IMR-90 (cell line): ENCODE measurements around the gene DTX1. TPM values are rescaled to one million over a fixed set of nuclear protein-coding genes. Genes with fewer than 3 reads are reported as not detected.

Experiments used
- ATAC-seq: fragments of 200-7000 bp; cut with Tn5 transposase; 2 replicates; pipeline ENCODE4 v1.9.1; 2020; ENCODE audit warnings: low read depth, mild to moderate bottlenecking, moderate library complexity
- BruUV-seq: library from RNA; stranded (reverse); fragments of 400-500 nt; replicated peaks from 2 replicates; lab custom pipeline; 2021; lab: Mats Ljungman, UMichigan
- CTCF ChIA-PET: fragments of 300-600 bp; formaldehyde crosslinking; extraction: SDS; loops from one replicate; lab custom pipeline; 2021; ENCODE audit warnings: antibody characterized with exemption; lab: Yijun Ruan, JAX
- POLR2A ChIA-PET: fragments of 300-600 bp; sonication (Branson Sonifier 250); formaldehyde crosslinking; loops from one replicate; lab custom pipeline; 2022; ENCODE audit warnings: antibody characterized with exemption; ENCODE audit not compliant: unreplicated experiment; lab: Charles Lee
- DNase-seq: peaks from one replicate; pipeline ENCODE4 v3.0.0; 2013
- H2AFZ ChIP-seq: replicated peaks from 2 replicates; pipeline ENCODE3; 2013; ENCODE audit warnings: low read length, mild to moderate bottlenecking; ENCODE audit not compliant: poor library complexity
- H2AK5ac ChIP-seq: 2 replicates; pipeline ENCODE4 v1.6.1; 2013; ENCODE audit warnings: low read depth, low read length, inconsistent platforms
- H2AK9ac ChIP-seq: replicated peaks from 2 replicates; pipeline ENCODE3; 2013; ENCODE audit warnings: mild to moderate bottlenecking, low read depth, low read length, moderate library complexity; ENCODE audit not compliant: poor library complexity
- H2BK120ac ChIP-seq: 2 replicates; pipeline ENCODE4 v1.6.1; 2013; ENCODE audit warnings: low read depth, low read length, inconsistent platforms
- H2BK15ac ChIP-seq: 3 replicates; pipeline ENCODE4 v1.6.1; 2013; ENCODE audit warnings: low read depth, low read length, inconsistent platforms
- H2BK20ac ChIP-seq: 2 replicates; pipeline ENCODE4 v1.6.1; 2013; ENCODE audit warnings: low read depth, mild to moderate bottlenecking, inconsistent platforms, low read length, moderate library complexity
- H2BK5ac ChIP-seq: 2 replicates; pipeline ENCODE4 v1.6.1; 2013; ENCODE audit warnings: mild to moderate bottlenecking, low read depth, low read length, inconsistent platforms; ENCODE audit not compliant: poor library complexity, severe bottlenecking
- H3K14ac ChIP-seq: replicated peaks from 2 replicates; pipeline ENCODE4 v1.6.1; 2013; ENCODE audit warnings: low read depth, low read length, inconsistent platforms
- H3K18ac ChIP-seq: 2 replicates; pipeline ENCODE4 v1.6.1; 2013; ENCODE audit warnings: low read depth, low read length, control low read depth
- H3K23ac ChIP-seq: 2 replicates; pipeline ENCODE4 v1.6.1; 2013; ENCODE audit warnings: low read depth, low read length, inconsistent platforms
- H3K27ac ChIP-seq: 2 replicates; pipeline ENCODE4 v1.5.1; 2013; ENCODE audit warnings: mild to moderate bottlenecking, control low read depth, low read length; ENCODE audit not compliant: insufficient read depth
- H3K27me3 ChIP-seq: 2 replicates; pipeline ENCODE4 v1.6.1; 2013; ENCODE audit warnings: low read length; ENCODE audit not compliant: control insufficient read depth, insufficient read depth
- H3K36me3 ChIP-seq: 2 replicates; pipeline ENCODE4 v1.6.1; 2013; ENCODE audit warnings: low read length, mixed read lengths; ENCODE audit not compliant: control insufficient read depth, insufficient read depth
- H3K4ac ChIP-seq: 2 replicates; pipeline ENCODE4 v1.6.1; 2013; ENCODE audit warnings: low read depth, low read length, inconsistent platforms
- H3K4me1 ChIP-seq: 2 replicates; pipeline ENCODE4 v1.6.1; 2013; ENCODE audit warnings: low read length, mixed read lengths; ENCODE audit not compliant: control insufficient read depth, insufficient read depth
- H3K4me2 ChIP-seq: 2 replicates; pipeline ENCODE4 v1.6.1; 2013; ENCODE audit warnings: low read depth, mild to moderate bottlenecking, control low read depth, low read length, moderate library complexity
- H3K4me3 ChIP-seq: 2 replicates; pipeline ENCODE4 v1.5.1; 2013; ENCODE audit warnings: low read depth, mild to moderate bottlenecking, control low read depth, low read length, moderate library complexity; ENCODE audit not compliant: insufficient read depth
- H3K56ac ChIP-seq: 2 replicates; pipeline ENCODE4 v1.6.1; 2013; ENCODE audit warnings: low read length, inconsistent platforms; ENCODE audit not compliant: insufficient read depth; ENCODE audit errors: extremely low read depth
- H3K79me1 ChIP-seq, 2 experiments: 2 replicates each; pipeline ENCODE4 v1.6.1; 2013; ENCODE audit warnings: low read length in 2 of 2, inconsistent platforms in 1 of 2, low read depth in 1 of 2
- H3K9ac ChIP-seq: 2 replicates; pipeline ENCODE4 v1.6.1; 2013; ENCODE audit warnings: low read depth, low read length, control low read depth
- H3K9me1 ChIP-seq: 2 replicates; pipeline ENCODE4 v1.6.1; 2013; ENCODE audit warnings: low read length, inconsistent platforms; ENCODE audit not compliant: insufficient read depth
- H3K9me3 ChIP-seq: 2 replicates; pipeline ENCODE4 v1.6.1; 2013; ENCODE audit warnings: low read length; ENCODE audit not compliant: control insufficient read depth, insufficient read depth
- H4K20me1 ChIP-seq: 2 replicates; pipeline ENCODE4 v1.6.1; 2013; ENCODE audit warnings: low read length, inconsistent platforms; ENCODE audit not compliant: insufficient read depth
- H4K5ac ChIP-seq: 2 replicates; pipeline ENCODE4 v1.6.1; 2013; ENCODE audit warnings: mild to moderate bottlenecking, low read depth, low read length, control low read depth
- H4K8ac ChIP-seq, 2 experiments: 2 replicates each; pipeline ENCODE4 v1.6.1; 2013; ENCODE audit warnings: low read depth in 2 of 2, low read length in 2 of 2, control low read depth in 1 of 2, inconsistent platforms in 1 of 2
- H4K91ac ChIP-seq: 2 replicates; pipeline ENCODE4 v1.6.1; 2013; ENCODE audit warnings: low read depth, low read length, inconsistent platforms; ENCODE audit not compliant: insufficient read depth
- MAZ ChIP-seq: IDR thresholded peaks from 2 replicates; pipeline ENCODE4 v1.6.1; 2012; ENCODE audit warnings: low read depth, mild to moderate bottlenecking, low read length, improper control_type of control experiment, moderate library complexity, borderline replicate concordance
- POLR2A ChIP-seq: IDR thresholded peaks from 2 replicates; pipeline ENCODE4 v1.6.1; 2012; ENCODE audit warnings: mild to moderate bottlenecking, low read depth, low read length
- RAD21 ChIP-seq: IDR thresholded peaks from 2 replicates; pipeline ENCODE4 v1.6.1; 2012; ENCODE audit warnings: low read length, improper control_type of control experiment
- WGBS, 2 experiments: methylation state at CpG; one replicate each; pipeline versions ENCODE4 v1.1.5 to v1.1.7; 2013; ENCODE audit warnings: missing lambda C conversion rate in 2 of 2; ENCODE audit not compliant: insufficient read length in 1 of 2; ENCODE audit errors: extremely low coverage in 2 of 2; 5-methylcytosine and 5-hydroxymethylcytosine counted together
- dilution Hi-C: fragments of 300-500 bp; cut with HindIII; formaldehyde crosslinking; loops from one replicate; pipeline ENCODE4 v1.14.3; 2018; ENCODE audit warnings: low sequenced_read_pairs; ENCODE audit not compliant: unreplicated experiment
- in situ Hi-C: fragments of 300-500 bp; cut with MboI; formaldehyde crosslinking; loops from 3 replicates; pipeline ENCODE4 v1.14.3; 2019; ENCODE audit warnings: low sequenced_read_pairs, inconsistent platforms, mixed read lengths
- intact Hi-C: fragments of 100-400 bp; cut with micrococcal nuclease; formaldehyde crosslinking; loops from 2 replicates; pipeline ENCODE4 v1.10.0; 2022
- polyA plus RNA-seq, 3 experiments: library from polyadenylated mRNA; depleted of rRNA; stranded (reverse); fragments of >200 nt; gene quantifications; 2 replicates each; pipeline ENCODE4 v1.2.3, GENCODE V29; 2012; ENCODE audit warnings: low replicate concordance in 1 of 3
- total RNA-seq: library from RNA; depleted of rRNA; stranded (reverse); fragments of >200 nt; gene quantifications from 2 replicates; pipeline ENCODE4 v1.2.3, GENCODE V29; 2012

Gene DTX1
- total and polyA plus RNA-seq, 2 of the 4 experiments (the other 2 are of a cell fraction) = not detected

DNA sequence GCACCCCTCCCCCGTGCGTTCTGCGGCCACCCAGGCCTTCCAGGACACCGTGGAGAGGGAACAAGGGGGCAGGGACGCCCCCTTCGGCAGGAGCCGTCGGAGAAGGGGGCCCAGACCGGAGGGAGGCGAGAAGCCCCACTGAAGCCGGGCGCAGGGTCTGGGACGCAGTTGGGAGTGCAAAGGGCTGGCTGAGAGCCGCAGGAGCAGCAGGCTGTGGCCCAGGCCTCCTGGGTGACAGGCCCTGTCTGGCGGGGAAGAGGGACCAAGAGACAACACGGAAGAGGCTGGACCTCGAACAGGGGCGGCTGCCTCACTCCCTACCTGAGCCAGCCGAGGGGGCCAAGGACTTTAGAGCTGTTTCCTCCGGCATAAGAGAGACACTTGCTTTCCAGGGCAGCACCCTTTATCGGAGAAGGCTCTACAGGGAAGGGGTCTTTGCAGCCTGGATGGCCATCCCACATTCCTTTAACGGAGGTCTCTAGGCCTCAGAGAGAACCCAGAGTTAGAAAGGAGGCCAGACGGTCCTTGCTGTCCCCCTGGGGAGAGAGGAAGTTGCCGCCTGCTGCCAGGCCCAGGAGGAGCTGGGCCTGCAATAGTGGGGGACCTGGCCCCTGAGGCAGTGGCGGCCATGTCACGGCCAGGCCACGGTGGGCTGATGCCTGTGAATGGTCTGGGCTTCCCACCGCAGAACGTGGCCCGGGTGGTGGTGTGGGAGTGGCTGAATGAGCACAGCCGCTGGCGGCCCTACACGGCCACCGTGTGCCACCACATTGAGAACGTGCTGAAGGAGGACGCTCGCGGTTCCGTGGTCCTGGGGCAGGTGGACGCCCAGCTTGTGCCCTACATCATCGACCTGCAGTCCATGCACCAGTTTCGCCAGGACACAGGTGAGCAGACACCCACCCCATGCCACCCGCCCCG is 1.3 kb downstream of the DTX1 start:
- intact Hi-C loops (no loop called here), dilution Hi-C loops (no loop called here), in situ Hi-C loops (no loop called here)
- no peaks in the 10 kb centered on the region for H3K36me3 ChIP-seq
- 22% methylated on average over 11 of the region's 44 CpGs; no CpG with 5 or more reads in 1 of the 2 experiments for WGBS, 2 experiments
- no peaks in the 10 kb centered on the region for H3K79me1 ChIP-seq
- H3K18ac ChIP-seq = no peak overlapping the region
- CTCF ChIA-PET = interaction anchor here (0.9 kb wide), 1 partner anchor 95 kb away, joined by 3 read pairs; no protein-coding TSS in a partner anchor
- H3K23ac ChIP-seq = no peak overlapping the region
- no peak overlapping the region for H2BK120ac ChIP-seq
- no peak overlapping the region for H3K4me3 ChIP-seq
- H2AK5ac ChIP-seq = no peak overlapping the region
- H2AFZ ChIP-seq = no peak overlapping the region
- H2BK15ac ChIP-seq = no peak overlapping the region
- no peak overlapping the region for H2BK20ac ChIP-seq
- no peak overlapping the region for H2BK5ac ChIP-seq
- H3K56ac ChIP-seq = no peak overlapping the region
- no peak overlapping the region for H3K14ac ChIP-seq
- no peak overlapping the region for H4K5ac ChIP-seq
- TF ChIP-seq RAD21 = no peak
- no peak for TF ChIP-seq POLR2A
- TF ChIP-seq MAZ = no peak
- no peak overlapping the region for H3K4ac ChIP-seq
- H3K9ac ChIP-seq = no peak overlapping the region
- H3K27ac ChIP-seq = no peak overlapping the region
- H3K4me1 ChIP-seq = no peaks in the 10 kb centered on the region
- no peak overlapping the region for H3K4me2 ChIP-seq
- peaks cover 43% of the 10 kb centered on the region for H3K27me3 ChIP-seq
- DNase-seq = no peak
- H2AK9ac ChIP-seq = no peak overlapping the region
- H4K8ac ChIP-seq = no peak overlapping the region
- POLR2A ChIA-PET = no interaction called here
- no peaks in the 10 kb centered on the region for H4K20me1 ChIP-seq
- ATAC-seq = no peak
- H3K9me1 ChIP-seq = 0 out of 2 replicates have a peak, but pooled peaks cover 2% of the 10 kb centered on the region
- no peak overlapping the region for H4K91ac ChIP-seq
- BruUV-seq = no TSS peak
- H3K9me3 ChIP-seq = no peaks in the 10 kb centered on the region
